Measurements from ENCODE around the gene PPTC7.

DNA sequence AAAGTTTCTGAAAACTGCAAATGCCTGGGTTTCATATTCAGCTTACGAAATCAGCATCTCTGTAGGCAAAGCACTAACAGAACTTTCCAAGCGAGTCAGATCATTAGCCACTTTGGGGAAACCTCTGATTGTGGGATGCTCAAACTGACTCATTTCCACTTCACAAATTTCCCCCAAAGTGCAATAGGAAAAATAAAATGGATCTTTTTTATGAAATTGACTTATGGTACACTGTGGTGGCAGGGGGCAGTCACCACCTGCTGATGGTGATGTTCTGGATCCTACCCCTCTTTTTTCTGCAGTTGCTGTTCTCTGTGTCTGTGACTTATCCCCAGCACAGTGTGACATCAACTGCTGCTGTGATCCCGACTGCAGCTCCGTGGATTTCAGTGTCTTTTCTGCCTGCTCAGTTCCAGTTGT, 36.4 kb upstream of the PPTC7 start:
- TF ChIP-seq ZNF544 (tag by site-specific recombination; IDR thresholded peaks at IDR 0.05) (no peak), ZNF510 (tag by site-specific recombination; IDR thresholded peaks at IDR 0.05; ENCODE audit: insufficient replicate concordance) (no peak)
- TF ChIP-seq, protein P1, sequence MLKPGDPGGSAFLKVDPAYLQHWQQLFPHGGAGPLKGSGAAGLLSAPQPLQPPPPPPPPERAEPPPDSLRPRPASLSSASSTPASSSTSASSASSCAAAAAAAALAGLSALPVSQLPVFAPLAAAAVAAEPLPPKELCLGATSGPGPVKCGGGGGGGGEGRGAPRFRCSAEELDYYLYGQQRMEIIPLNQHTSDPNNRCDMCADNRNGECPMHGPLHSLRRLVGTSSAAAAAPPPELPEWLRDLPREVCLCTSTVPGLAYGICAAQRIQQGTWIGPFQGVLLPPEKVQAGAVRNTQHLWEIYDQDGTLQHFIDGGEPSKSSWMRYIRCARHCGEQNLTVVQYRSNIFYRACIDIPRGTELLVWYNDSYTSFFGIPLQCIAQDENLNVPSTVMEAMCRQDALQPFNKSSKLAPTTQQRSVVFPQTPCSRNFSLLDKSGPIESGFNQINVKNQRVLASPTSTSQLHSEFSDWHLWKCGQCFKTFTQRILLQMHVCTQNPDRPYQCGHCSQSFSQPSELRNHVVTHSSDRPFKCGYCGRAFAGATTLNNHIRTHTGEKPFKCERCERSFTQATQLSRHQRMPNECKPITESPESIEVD (tag by site-specific recombination; IDR thresholded peaks at IDR 0.05) = no peak
